Measurements from ENCODE around the gene BOLA3. TPM values are rescaled to one million over a fixed set of nuclear protein-coding genes. Genes with fewer than 3 reads are reported as not detected.
"Not testable (repeated sequence)": the region's sequence is repeated elsewhere in the genome, so short reads cannot be mapped to it uniquely, and the experiment has no call there.

The BOLA3 gene
- total RNA-seq, 4 donors from 2014 or later: 16.4 to 94.2 (median 78.6) TPM

GRCh38 chr2:74089816-74090745 is 57.6 kb downstream of the BOLA3 start:
- no peak overlapping the region for H3K4me3 ChIP-seq (replicated peaks in 1 of 3)
- no peak for DNase-seq
- WGBS, 2 donors: 94 to 97% methylated on average over 25 to 26 of the region's 26 CpGs
- peaks cover 25 to 31% of the 10 kb centered on the region in 2 donors for H3K36me3 ChIP-seq
- no peak overlapping the region for H3K27ac ChIP-seq
- no peak for TF ChIP-seq POLR2A (IDR thresholded peaks at IDR 0.05)
- TF ChIP-seq CTCF (IDR thresholded peaks at IDR 0.05): no peak
- H3K4me1 ChIP-seq: no peaks in the 10 kb centered on the region
- no peaks in the 10 kb centered on the region for H3K9me3 ChIP-seq
- H3K27me3 ChIP-seq: no peaks in the 10 kb centered on the region
- intact Hi-C loops (cut with DNase I): no loop called here

- H3K4me3 ChIP-seq (replicated peaks in 1 of 3); H3K27me3 ChIP-seq; H3K4me1 ChIP-seq; intact Hi-C loops (cut with DNase I); H3K9me3 ChIP-seq; H3K27ac ChIP-seq; DNase-seq: not testable (repeated sequence)
- peaks cover 22 to 24% of the 10 kb centered on the region in 2 donors for H3K36me3 ChIP-seq
- WGBS, 2 donors: 96% methylated on average over 8 of the region's 8 CpGs
These were observed 59.0 kb downstream of the BOLA3 start for GRCh38 chr2:74088676-74089075.

GRCh38 chr2:74087696-74088095 is 60.0 kb downstream of the BOLA3 start:
- Histone ChIP-seq H3K27me3 (no peaks in the 10 kb centered on the region), H3K27ac (no peak overlapping the region), H3K36me3 (peaks cover 12 to 19% of the 10 kb centered on the region in 2 donors), H3K4me3 (replicated peaks in 1 of 3) (no peak overlapping the region), H3K4me1 (no peaks in the 10 kb centered on the region), H3K9me3 (no peaks in the 10 kb centered on the region)
- TF ChIP-seq POLR2A (IDR thresholded peaks at IDR 0.05) (no peak), CTCF (IDR thresholded peaks at IDR 0.05) (no peak)
- WGBS, 2 donors: 95 to 97% methylated on average over 8 to 14 of the region's 16 CpGs
- DNase-seq: no peak
- intact Hi-C loops (cut with DNase I): no loop called here

- WGBS, 2 donors: 93 to 94% methylated on average over 6 of the region's 6 CpGs
- Histone ChIP-seq H3K4me1 (no peaks in the 10 kb centered on the region), H3K4me3 (replicated peaks in 1 of 3) (no peak overlapping the region), H3K36me3 (peaks cover 4 to 19% of the 10 kb centered on the region in 2 donors), H3K9me3 (no peaks in the 10 kb centered on the region), H3K27ac (no peak overlapping the region), H3K27me3 (no peaks in the 10 kb centered on the region)
- no peak for DNase-seq
- TF ChIP-seq POLR2A (IDR thresholded peaks at IDR 0.05) (no peak), CTCF (IDR thresholded peaks at IDR 0.05) (no peak)
- intact Hi-C loops (cut with DNase I): no loop called here
These were observed 61.7 kb downstream of the BOLA3 start for GRCh38 chr2:74086021-74086420.

Other genes starting within 250 kb of the BOLA3 start
- gene DGUOK, start 221.0 kb downstream of the BOLA3 start, total RNA-seq: 10 to 100 TPM; 41.8 to 65.8 (median 46.9) TPM
- 10 to 100 TPM in 1 of 4 donors, 1 to 10 TPM in 3; 6.4 to 10.8 (median 7.5) TPM for gene TET3, start 163.0 kb downstream of the BOLA3 start, total RNA-seq
- 100 to 1,000 TPM in 3 of 4 donors, 10 to 100 TPM in 1; 92.4 to 117 (median 106) TPM for gene MOB1A, start 31.0 kb upstream of the BOLA3 start, total RNA-seq
- 10 to 100 TPM in 3 of 4 donors, 1 to 10 TPM in 1; 9.0 to 34.8 (median 20.9) TPM for gene MTHFD2, start 50.7 kb upstream of the BOLA3 start, total RNA-seq
- gene SLC4A5, start 195.5 kb upstream of the BOLA3 start, total RNA-seq: 10 to 100 TPM; 18.3 to 94.5 (median 59.8) TPM
- gene DCTN1, start 232.4 kb upstream of the BOLA3 start, total RNA-seq: 100 to 1,000 TPM in 3 of 4 donors, 10 to 100 TPM in 1; 82.6 to 124 (median 108) TPM

Measured in thyroid gland (tissue), 4 donors.